ENCODE results near the gene ZMYM4.

DNA sequence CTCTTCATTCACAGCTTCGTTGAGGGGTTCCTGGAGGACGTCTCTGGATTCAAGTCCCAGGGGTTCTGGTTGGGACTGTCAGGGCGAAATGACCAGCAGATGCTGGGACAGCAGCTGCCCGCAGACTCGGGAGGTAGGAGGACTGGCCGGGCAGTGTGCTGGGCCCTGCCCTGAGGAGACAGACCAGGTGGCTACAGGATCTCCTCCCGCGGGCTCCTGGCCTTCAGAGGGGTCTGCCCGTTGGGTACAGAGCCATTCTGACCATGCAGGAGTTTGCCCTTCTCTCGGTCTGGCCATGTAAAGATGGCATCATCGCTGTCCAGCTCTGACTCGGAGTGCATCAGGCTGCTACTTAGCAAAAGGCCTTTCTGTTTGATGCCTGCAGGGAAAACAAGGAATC is 166.2 kb downstream of the ZMYM4 start:
- TF ChIP-seq, protein P1, sequence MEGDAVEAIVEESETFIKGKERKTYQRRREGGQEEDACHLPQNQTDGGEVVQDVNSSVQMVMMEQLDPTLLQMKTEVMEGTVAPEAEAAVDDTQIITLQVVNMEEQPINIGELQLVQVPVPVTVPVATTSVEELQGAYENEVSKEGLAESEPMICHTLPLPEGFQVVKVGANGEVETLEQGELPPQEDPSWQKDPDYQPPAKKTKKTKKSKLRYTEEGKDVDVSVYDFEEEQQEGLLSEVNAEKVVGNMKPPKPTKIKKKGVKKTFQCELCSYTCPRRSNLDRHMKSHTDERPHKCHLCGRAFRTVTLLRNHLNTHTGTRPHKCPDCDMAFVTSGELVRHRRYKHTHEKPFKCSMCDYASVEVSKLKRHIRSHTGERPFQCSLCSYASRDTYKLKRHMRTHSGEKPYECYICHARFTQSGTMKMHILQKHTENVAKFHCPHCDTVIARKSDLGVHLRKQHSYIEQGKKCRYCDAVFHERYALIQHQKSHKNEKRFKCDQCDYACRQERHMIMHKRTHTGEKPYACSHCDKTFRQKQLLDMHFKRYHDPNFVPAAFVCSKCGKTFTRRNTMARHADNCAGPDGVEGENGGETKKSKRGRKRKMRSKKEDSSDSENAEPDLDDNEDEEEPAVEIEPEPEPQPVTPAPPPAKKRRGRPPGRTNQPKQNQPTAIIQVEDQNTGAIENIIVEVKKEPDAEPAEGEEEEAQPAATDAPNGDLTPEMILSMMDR (IDR thresholded peaks at IDR 0.05) = no peak
- TF ChIP-seq POLR2AphosphoS5 (IDR thresholded peaks at IDR 0.05; ENCODE audit: insufficient read depth in 1 of 2, low read depth in 1 of 2) (no peak), POLR2A (IDR thresholded peaks at IDR 0.05) (no peak)
